Hepatocyte (in vitro differentiated cells): ENCODE results near the gene SFXN5.

ENCODE experiments used
- CTCF ChIP-seq: fragments of 200-600 bp; sonication (generic); IDR thresholded peaks from 2 replicates; pipeline ENCODE4 v1.5.1; 2016; ENCODE audit warnings: antibody characterized with exemption, mild to moderate bottlenecking; ENCODE audit not compliant: poor library complexity
- EZH2 ChIP-seq: fragments of 200-600 bp; sonication (generic); IDR thresholded peaks from 2 replicates; pipeline ENCODE4 v1.6.1; 2016; ENCODE audit warnings: antibody characterized with exemption, mild to moderate bottlenecking, borderline replicate concordance

- no peak for TF ChIP-seq EZH2
- TF ChIP-seq CTCF: no peak
Measured at GRCh38 chr2:73020306-73020656, 51.2 kb downstream of the SFXN5 start.
